Vagina (tissue), 2 donors: ENCODE measurements around the gene GLS2.

ENCODE experiments used
- CTCF ChIP-seq, 3 experiments: fragments of 450-650 bp in 2 of 3; fragments of 200-600 bp in 1 of 3; sonication (generic) in 1 of 3; IDR thresholded peaks; one replicate each; pipeline ENCODE4 v1.5.1; 2017 to 2019; ENCODE audit warnings: antibody characterized with exemption in 3 of 3, mild to moderate bottlenecking in 2 of 3, moderate library complexity in 2 of 3
- POLR2A ChIP-seq, 2 donors: fragments of 450-650 bp; IDR thresholded peaks; one replicate each; pipeline ENCODE4 v1.6.1; 2017; ENCODE audit warnings: antibody characterized with exemption in 2 of 2, mild to moderate bottlenecking in 2 of 2, moderate library complexity in 2 of 2
- POLR2AphosphoS5 ChIP-seq, 2 donors: sonication (generic); formaldehyde crosslinking; IDR thresholded peaks; one replicate each; pipeline ENCODE4 v1.9.0; 2017; ENCODE audit warnings: antibody characterized with exemption in 2 of 2, mild to moderate bottlenecking in 2 of 2, low read depth in 1 of 2; ENCODE audit not compliant: insufficient read depth in 1 of 2

GRCh38 chr12:56451147-56451546 is 36.8 kb downstream of the GLS2 start:
- no peak for TF ChIP-seq CTCF (IDR thresholded peaks at IDR 0.05)
- TF ChIP-seq POLR2A (IDR thresholded peaks at IDR 0.05): no peak
- TF ChIP-seq POLR2AphosphoS5 (IDR thresholded peaks at IDR 0.05; ENCODE audit: insufficient read depth in 1 of 2, low read depth in 1 of 2): no peak
